ENCODE data around the gene FCER1G.

DNA sequence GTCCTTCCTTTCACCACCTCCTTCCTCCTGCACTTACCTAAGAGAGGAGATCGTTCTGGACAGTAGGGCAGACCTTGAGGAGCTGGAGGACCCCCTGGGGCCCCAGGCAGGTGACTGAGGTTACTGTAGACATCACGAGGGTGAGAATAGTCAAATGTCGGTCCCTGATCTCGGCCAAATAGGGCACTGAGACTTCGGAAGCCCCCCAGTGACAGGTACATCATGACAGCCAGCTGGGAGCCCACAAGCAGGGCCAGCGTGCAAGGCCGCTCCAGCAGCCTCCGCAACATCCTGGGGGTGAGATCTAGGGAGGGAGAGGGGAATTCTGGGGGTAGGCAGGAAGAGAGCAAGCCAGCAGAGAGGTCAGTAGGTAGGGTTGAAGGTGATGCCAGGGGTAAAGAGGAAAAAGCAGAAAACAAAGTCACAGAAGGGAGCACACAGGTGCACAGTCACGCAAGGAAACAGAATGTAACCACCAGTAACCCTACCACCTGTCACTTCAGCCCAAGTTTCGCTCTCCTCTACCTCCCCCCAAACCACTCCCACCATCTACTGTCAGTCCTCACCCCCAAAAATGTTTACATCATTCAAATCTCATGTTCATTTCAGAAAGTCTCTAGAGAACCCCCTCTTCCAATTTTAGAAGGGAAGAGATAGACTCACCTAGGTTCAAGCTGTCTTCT is 39.2 kb upstream of the FCER1G start:
- TF ChIP-seq GABPA (IDR thresholded peaks at IDR 0.05; ENCODE audit: borderline replicate concordance, insufficient read depth, low read length) (no peak), HDAC6 (IDR thresholded peaks at IDR 0.05; ENCODE audit: low read depth, low read length) (no peak), ZNF274 (IDR thresholded peaks at IDR 0.05; ENCODE audit: borderline replicate concordance, extremely low read depth, low read length) (no peak), CEBPB (IDR thresholded peaks at IDR 0.05; ENCODE audit: low read depth, low read length) (no peak), CREB1 (IDR thresholded peaks at IDR 0.05) (no peak), POLR2A (IDR thresholded peaks at IDR 0.05; ENCODE audit: control extremely low read depth in 1 of 2, low read depth in 2 of 2, low read length in 2 of 2) (no peak), EZH2 (IDR thresholded peaks at IDR 0.05; ENCODE audit: low read depth, low read length, severe bottlenecking) (no peak), BRCA1 (IDR thresholded peaks at IDR 0.05; ENCODE audit: low read depth, low read length) (no peak), SUZ12 (IDR thresholded peaks at IDR 0.05; ENCODE audit: low read length) (no peak), CBX8 (IDR thresholded peaks at IDR 0.05; ENCODE audit: borderline replicate concordance, low read depth, low read length) (no peak), EP300 (IDR thresholded peaks at IDR 0.05; ENCODE audit: borderline replicate concordance in 1 of 2, low read depth in 2 of 2, low read length in 2 of 2) (no peak)
- TF ChIP-seq, protein P1, sequence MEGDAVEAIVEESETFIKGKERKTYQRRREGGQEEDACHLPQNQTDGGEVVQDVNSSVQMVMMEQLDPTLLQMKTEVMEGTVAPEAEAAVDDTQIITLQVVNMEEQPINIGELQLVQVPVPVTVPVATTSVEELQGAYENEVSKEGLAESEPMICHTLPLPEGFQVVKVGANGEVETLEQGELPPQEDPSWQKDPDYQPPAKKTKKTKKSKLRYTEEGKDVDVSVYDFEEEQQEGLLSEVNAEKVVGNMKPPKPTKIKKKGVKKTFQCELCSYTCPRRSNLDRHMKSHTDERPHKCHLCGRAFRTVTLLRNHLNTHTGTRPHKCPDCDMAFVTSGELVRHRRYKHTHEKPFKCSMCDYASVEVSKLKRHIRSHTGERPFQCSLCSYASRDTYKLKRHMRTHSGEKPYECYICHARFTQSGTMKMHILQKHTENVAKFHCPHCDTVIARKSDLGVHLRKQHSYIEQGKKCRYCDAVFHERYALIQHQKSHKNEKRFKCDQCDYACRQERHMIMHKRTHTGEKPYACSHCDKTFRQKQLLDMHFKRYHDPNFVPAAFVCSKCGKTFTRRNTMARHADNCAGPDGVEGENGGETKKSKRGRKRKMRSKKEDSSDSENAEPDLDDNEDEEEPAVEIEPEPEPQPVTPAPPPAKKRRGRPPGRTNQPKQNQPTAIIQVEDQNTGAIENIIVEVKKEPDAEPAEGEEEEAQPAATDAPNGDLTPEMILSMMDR (IDR thresholded peaks at IDR 0.05; ENCODE audit: control extremely low read depth in 1 of 3, insufficient read depth in 1 of 3, low read depth in 1 of 3, low read length in 3 of 3): no peak
